ENCODE measurements around the gene NPTX1. TPM values are rescaled to one million over a fixed set of nuclear protein-coding genes. Genes with fewer than 3 reads are reported as not detected.

NPTX1 gene
- total and polyA plus RNA-seq, 2 experiments from 2014 or later: 3.4 to 20.5 TPM

- H3K4me1 Mint-ChIP-seq: peaks cover 4% of the 10 kb centered on the region; the same call in 2 of the 3 replicates
- peaks cover 11% of the 10 kb centered on the region for H3K27me3 Mint-ChIP-seq (ENCODE audit: insufficient read depth, low read depth, poor library complexity)
- ATAC-seq (no peak), DNase-seq (ENCODE audit: low spot score) (no peak)
- Histone ChIP-seq H3K79me2 (replicated peaks; ENCODE audit: insufficient read depth) (no peaks in the 10 kb centered on the region), H3K9me2 (ENCODE audit: insufficient read depth) (no peaks in the 10 kb centered on the region), H3K27ac (ENCODE audit: low read depth) (no peak overlapping the region), H3F3A (replicated peaks; ENCODE audit: low read depth) (0 out of 2 replicates have a peak, but pooled peaks cover under 1% of the 10 kb centered on the region), H3K4me1 (ENCODE audit: insufficient read depth) (no peaks in the 10 kb centered on the region; the same call in 1 of the 2 replicates), H2AFZ (no peak overlapping the region), H3K27me3 (ENCODE audit: insufficient read depth) (no peaks in the 10 kb centered on the region), H4K20me1 (replicated peaks; ENCODE audit: insufficient read depth) (no peaks in the 10 kb centered on the region; the same call in none of the 2 replicates), H3K4me2 (no peak overlapping the region), H3K36me3 (ENCODE audit: insufficient read depth) (no peaks in the 10 kb centered on the region), H3K4me3 (no peak overlapping the region)
- no peak overlapping the region for H3K27ac Mint-ChIP-seq
- no peak overlapping the region for H3K4me3 Mint-ChIP-seq
- H3K9me3 Mint-ChIP-seq: no peaks in the 10 kb centered on the region
- TF ChIP-seq CREB1 (CRISPR knock-in tag; IDR thresholded peaks at IDR 0.05; ENCODE audit: low read depth): no peak
- TF ChIP-seq REST (IDR thresholded peaks at IDR 0.05; ENCODE audit: unreplicated experiment): no peak
- TF ChIP-seq ETS1 (IDR thresholded peaks at IDR 0.05): no peak
- no peak for TF ChIP-seq CTCF (conservative IDR thresholded peaks at IDR 0.05; ENCODE audit: low read depth in 2 of 2)
- no peak for TF ChIP-seq EZH2phosphoT487 (IDR thresholded peaks at IDR 0.05; ENCODE audit: unreplicated experiment)
- no peak for TF ChIP-seq STAT1 (IDR thresholded peaks at IDR 0.05; ENCODE audit: unreplicated experiment)
- TF ChIP-seq NANOG (IDR thresholded peaks at IDR 0.05; ENCODE audit: borderline replicate concordance): no peak
- no peak for TF ChIP-seq ZNF114 (CRISPR knock-in tag; IDR thresholded peaks at IDR 0.05)
- TF ChIP-seq EZH2 (IDR thresholded peaks at IDR 0.05; ENCODE audit: low read depth, unreplicated experiment): no peak
- no peak for TF ChIP-seq ZNF331 (CRISPR knock-in tag; IDR thresholded peaks at IDR 0.05; ENCODE audit: low read depth)
- no peak for TF ChIP-seq ZNF462 (CRISPR knock-in tag; IDR thresholded peaks at IDR 0.05)
- no peak for TF ChIP-seq POLR2AphosphoS5 (IDR thresholded peaks at IDR 0.05; ENCODE audit: low read depth)
- TF ChIP-seq JUNB (IDR thresholded peaks at IDR 0.05; ENCODE audit: unreplicated experiment): no peak
- no peaks in the 10 kb centered on the region for H3K36me3 Mint-ChIP-seq (ENCODE audit: low read depth)
Observed at GRCh38 chr17:80445726-80446110, 30.7 kb downstream of the NPTX1 start.
